Mesothelial cell of epicardium (in vitro differentiated cells): ENCODE measurements around the gene SLC2A4RG. TPM values are rescaled to one million over a fixed set of nuclear protein-coding genes. Genes with fewer than 3 reads are reported as not detected.

Experiments used
- DNase-seq, 2 experiments: peaks; one replicate each; pipeline ENCODE4 v3.0.0; 2021; ENCODE audit warnings: low spot score in 2 of 2; ENCODE audit not compliant: unreplicated experiment in 2 of 2
- H3K27ac Mint-ChIP-seq: 2 replicates; pipeline ENCODE4 v1.8.0; 2021; ENCODE audit warnings: mixed read lengths
- H3K27me3 Mint-ChIP-seq: 2 replicates; pipeline ENCODE4 v1.8.0; 2021; ENCODE audit warnings: low read depth, mixed read lengths
- H3K36me3 Mint-ChIP-seq: 2 replicates; pipeline ENCODE4 v1.8.0; 2021; ENCODE audit warnings: mixed read lengths
- H3K4me1 Mint-ChIP-seq: 2 replicates; pipeline ENCODE4 v1.8.0; 2021; ENCODE audit warnings: mixed read lengths
- H3K4me3 Mint-ChIP-seq: 2 replicates; pipeline ENCODE4 v1.8.0; 2021; ENCODE audit warnings: mild to moderate bottlenecking, moderate library complexity, mixed read lengths
- H3K9me3 Mint-ChIP-seq: 2 replicates; pipeline ENCODE4 v1.8.0; 2021; ENCODE audit warnings: mixed read lengths
- CTCF ChIP-seq: fragments of 200-600 bp; sonication (generic); IDR thresholded peaks from one replicate; pipeline ENCODE4 v1.5.0; 2021; ENCODE audit warnings: antibody characterized with exemption; ENCODE audit not compliant: unreplicated experiment
- total RNA-seq: library from RNA; stranded (reverse); gene quantifications from 3 replicates; pipeline ENCODE4 v1.2.1, GENCODE V29; 2021

SLC2A4RG gene
- total RNA-seq, 1 donor from 2014 or later = 122 TPM

GRCh38 chr20:63747622-63748069 lies 8.1 kb downstream of the SLC2A4RG start:
- Mint-ChIP-seq H3K4me1 (no peaks in the 10 kb centered on the region), H3K27ac (no peak overlapping the region), H3K27me3 (no peaks in the 10 kb centered on the region), H3K9me3 (no peaks in the 10 kb centered on the region), H3K36me3 (peaks cover 2% of the 10 kb centered on the region), H3K4me3 (no peak overlapping the region)
- no peak for TF ChIP-seq CTCF
- DNase-seq = no peak

DNA sequence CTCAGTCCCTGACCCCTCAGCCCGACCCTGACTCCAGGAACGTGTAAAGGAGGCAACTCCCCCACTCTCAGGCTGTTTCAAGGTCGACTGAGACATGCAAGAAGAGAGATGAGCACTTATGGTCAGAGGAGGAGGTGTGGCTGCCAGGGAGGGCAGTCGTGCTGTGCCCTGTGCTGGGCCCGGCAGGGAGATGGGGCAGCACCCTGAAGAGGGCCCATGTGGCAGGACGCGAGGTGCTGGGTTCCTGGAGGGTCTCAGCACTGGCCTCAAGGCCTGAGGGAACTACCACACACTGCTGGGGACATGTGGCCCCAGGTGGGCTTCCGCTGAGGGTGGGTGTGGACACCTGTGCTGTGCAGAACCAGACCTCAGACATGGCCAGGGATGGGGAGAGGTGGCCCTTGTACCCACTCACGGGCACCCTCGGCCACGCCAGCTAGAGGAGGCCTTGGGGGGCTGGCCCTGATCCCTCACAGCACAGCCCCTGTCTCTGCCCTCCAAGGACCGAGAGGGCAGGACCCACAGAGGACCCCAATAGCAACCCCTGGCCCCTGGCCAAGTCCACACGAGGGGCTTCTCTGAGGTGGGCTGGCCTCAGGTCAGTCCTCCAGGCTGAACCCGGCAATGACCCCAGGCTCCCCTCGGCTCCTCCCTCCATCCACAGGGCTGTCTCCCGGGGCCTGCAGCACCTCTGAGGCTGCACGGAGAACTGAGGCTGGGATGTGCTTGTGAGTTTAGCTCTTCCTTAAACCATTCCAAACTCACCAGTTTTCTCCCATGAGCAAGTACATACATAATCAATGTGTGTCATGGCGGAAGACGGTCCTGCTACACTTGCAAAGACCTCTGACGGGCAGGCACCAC lies 8.7 kb downstream of the SLC2A4RG start:
- H3K36me3 Mint-ChIP-seq = peaks cover 2% of the 10 kb centered on the region
- H3K27me3 Mint-ChIP-seq = no peaks in the 10 kb centered on the region
- DNase-seq = no peak
- no peaks in the 10 kb centered on the region for H3K9me3 Mint-ChIP-seq
- H3K27ac Mint-ChIP-seq = no peak overlapping the region
- TF ChIP-seq CTCF = no peak
- H3K4me1 Mint-ChIP-seq = no peaks in the 10 kb centered on the region
- H3K4me3 Mint-ChIP-seq = no peak overlapping the region

DNA sequence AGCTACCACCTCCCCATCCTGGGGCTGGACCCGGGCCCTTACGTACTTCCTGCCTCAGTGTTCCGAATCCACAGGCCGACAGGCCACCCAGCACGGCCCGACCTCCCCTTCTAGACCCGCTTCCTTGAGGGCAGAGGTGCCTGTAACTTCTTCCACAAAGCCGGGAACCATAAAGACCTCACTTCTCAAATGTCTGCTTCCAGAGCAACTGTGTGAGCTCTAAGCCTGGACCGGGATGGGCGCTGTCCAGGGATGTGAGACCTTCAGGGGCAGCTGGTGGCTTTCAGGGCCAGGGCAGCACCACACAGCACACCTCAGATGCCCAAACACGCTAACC lies 9.3 kb downstream of the SLC2A4RG start:
- no peak overlapping the region for H3K27ac Mint-ChIP-seq
- no peaks in the 10 kb centered on the region for H3K27me3 Mint-ChIP-seq
- no peaks in the 10 kb centered on the region for H3K9me3 Mint-ChIP-seq
- peaks cover 2% of the 10 kb centered on the region for H3K36me3 Mint-ChIP-seq
- no peak for DNase-seq
- no peaks in the 10 kb centered on the region for H3K4me1 Mint-ChIP-seq
- H3K4me3 Mint-ChIP-seq = no peak overlapping the region
- no peak for TF ChIP-seq CTCF

DNA sequence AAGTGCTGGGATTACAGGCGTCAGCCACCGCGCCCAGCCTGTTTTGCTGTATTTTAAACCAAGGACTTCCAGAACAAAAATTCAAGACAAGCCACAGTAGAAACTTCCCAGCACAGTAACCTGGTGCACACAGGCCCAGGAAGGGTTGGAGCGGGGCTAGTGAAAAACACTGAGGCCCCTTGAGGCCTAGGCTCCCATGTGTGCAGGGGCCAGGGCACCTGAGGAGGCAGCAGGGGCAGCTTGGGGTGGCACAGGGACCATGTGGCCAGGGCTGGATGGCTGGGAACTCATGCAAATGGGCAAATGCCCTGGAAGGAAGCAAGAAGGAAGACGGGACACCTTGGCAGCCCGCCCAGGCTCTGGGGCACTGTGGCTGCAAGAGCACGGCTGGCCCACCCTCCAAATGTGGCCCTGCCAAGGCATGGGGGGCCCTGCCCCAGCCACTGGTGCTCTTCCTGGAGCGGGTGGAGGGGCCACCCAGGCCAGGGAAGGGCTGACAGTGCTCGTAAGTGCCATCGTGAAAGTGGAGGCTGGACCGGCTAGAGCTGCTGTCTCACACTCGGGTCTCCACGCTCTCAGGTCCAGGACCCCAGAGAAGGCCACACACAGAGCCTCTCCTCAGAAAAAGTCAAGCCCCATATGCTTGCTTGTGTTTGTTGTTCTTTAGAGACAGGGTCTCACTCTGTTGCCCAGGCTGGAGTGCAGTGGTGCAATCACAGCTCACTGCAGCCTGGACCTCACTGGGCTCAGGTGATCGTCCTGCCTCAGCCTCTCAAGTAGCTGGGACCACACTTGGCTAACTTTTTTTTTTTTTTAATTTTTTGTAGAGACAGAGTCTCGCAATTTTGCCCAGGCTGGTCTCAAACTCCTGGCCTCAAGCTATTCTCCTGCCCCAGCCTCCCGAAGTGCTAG lies 10.3 kb downstream of the SLC2A4RG start:
- Mint-ChIP-seq H3K4me3 (no peak overlapping the region), H3K27ac (no peak overlapping the region), H3K36me3 (peaks cover 2% of the 10 kb centered on the region), H3K4me1 (no peaks in the 10 kb centered on the region), H3K27me3 (no peaks in the 10 kb centered on the region), H3K9me3 (no peaks in the 10 kb centered on the region)
- TF ChIP-seq CTCF = no peak
- DNase-seq = no peak

- Mint-ChIP-seq H3K9me3 (no peaks in the 10 kb centered on the region), H3K4me1 (no peaks in the 10 kb centered on the region), H3K27me3 (no peaks in the 10 kb centered on the region)
Measured at GRCh38 chr20:63750807-63751470, 11.4 kb downstream of the SLC2A4RG start.

More at GRCh38 chr20:63750807-63751470, 11.4 kb downstream of the SLC2A4RG start:
- H3K27ac Mint-ChIP-seq = no peak overlapping the region
- no peak for TF ChIP-seq CTCF
- no peaks in the 10 kb centered on the region for H3K36me3 Mint-ChIP-seq
- DNase-seq = no peak
- H3K4me3 Mint-ChIP-seq = no peak overlapping the region
